GM19324 (cell line): ENCODE data around the gene BMP8A.
"Not testable (repeated sequence)": the region's sequence is repeated elsewhere in the genome, so short reads cannot be mapped to it uniquely, and the experiment has no call there.

Source experiments
- ATAC-seq: cut with Tn5 transposase; IDR thresholded peaks from one replicate; pipeline ENCODE4 v1.9.1; 2021; ENCODE audit warnings: mild to moderate bottlenecking, moderate library complexity; ENCODE audit not compliant: unreplicated experiment, low FRiP score

The BMP8A gene

DNA sequence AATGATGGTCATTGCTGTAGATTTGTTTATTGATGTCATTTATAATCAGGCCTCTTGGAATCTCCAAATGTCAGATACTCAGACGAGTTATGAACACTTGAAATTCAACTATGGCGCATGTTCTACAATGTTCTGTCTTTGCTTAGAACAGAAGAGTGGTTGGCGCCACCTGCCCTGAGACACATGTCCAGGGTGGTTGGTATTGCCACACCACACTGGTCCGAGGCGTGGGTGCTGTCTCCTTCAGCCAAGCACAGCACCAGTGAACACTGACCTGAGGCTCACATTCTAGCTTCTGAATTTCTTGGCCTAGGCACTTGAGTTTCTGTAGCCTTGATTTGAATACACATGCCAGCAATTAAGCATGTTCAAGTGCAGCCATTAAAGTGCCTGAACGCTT is 10.1 kb upstream of the BMP8A start:
- no peak for ATAC-seq

DNA sequence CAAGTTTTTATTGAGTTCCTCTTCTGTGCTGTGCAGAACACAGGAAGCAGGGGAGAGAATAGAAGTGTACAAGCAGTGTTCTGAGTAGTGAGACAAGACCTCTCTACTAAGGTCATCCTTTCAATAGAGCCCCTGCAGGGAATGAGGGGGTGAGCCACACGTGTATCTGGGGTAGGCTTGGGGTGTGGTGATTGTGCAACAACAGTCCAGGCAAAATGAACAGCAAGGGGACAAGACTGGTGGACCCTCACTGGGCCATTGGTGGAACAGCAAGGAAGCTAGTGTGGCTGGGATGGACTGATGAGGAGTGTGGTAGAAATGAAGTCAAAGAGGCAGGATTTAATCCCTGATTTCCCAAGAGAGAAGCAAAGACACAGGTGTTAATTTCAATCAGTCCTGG is 8.2 kb upstream of the BMP8A start:
- ATAC-seq: no peak

- ATAC-seq: no peak
These were observed 6.9 kb upstream of the BMP8A start for GRCh38 chr1:39484564-39484963.

GRCh38 chr1:39485046-39485803 is 6.2 kb upstream of the BMP8A start:
- ATAC-seq: no peak

GRCh38 chr1:39488012-39488545 is 3.4 kb upstream of the BMP8A start:
- ATAC-seq: no peak

DNA sequence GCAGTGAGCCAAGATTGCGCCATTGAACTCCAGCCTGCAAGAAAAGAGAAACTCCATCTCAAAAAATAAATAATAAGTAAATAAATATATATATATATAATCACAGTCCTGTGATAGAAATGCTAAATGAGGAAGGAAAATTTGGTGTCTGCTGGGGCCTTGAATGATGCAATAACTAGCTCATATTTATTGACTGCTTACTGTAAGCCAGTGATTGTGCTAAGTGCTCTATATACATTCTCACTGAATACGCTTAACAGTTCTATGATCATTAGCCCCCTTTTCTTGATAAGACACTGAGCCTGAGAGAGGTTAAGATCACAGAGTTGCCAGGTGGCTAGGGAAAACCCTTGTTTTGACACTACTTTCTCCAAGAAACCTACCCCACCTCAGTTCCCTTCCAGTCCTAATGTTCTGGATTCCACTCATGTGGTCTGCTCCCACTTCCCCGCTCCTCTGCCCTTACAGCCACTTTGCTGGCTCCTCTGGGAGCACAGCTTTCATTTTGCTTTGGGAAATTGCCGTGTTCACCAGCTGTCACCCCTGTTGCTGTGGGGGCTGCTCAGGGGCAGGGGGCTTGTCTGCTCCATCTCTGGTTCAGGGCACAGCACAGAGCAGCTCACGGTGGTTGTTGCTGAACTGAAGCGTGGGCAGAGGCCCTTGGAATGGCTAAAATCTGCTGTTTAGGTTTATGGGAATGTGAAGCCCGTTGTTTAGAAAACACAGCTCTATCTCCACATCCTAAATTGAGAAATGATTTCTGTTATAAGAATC is 2.5 kb upstream of the BMP8A start:
- no peak for ATAC-seq

- ATAC-seq: no peak
These were observed 1.7 kb upstream of the BMP8A start for GRCh38 chr1:39489567-39490239.

DNA sequence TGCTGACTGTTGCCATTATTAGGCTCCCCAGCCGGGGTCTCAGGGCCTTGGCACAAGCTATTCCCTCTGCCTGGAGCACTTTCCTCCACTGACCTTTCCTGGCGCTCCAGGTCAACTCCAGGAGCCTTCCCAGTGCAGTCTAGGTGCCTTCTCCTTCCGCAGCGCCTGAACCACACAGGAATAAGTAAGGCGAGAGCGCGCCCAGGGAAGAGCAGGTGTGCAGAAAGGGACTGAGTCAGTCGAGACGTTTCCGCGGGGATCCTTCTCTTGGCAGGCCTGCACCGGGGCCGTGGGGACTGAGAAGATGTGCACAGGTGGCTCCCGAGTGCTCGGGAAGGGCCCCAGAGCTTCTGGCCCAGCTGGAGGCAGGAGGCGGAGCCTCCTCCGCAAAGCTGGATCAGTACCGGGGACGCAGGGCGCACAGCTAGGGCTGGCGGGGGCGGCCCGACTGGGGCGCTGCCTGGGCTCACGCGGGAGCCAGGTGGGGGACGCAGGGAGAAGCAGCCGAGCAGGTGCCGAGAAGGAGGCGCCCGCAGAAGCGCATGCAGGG is 765 bp upstream of the BMP8A start:
- no peak for ATAC-seq

DNA sequence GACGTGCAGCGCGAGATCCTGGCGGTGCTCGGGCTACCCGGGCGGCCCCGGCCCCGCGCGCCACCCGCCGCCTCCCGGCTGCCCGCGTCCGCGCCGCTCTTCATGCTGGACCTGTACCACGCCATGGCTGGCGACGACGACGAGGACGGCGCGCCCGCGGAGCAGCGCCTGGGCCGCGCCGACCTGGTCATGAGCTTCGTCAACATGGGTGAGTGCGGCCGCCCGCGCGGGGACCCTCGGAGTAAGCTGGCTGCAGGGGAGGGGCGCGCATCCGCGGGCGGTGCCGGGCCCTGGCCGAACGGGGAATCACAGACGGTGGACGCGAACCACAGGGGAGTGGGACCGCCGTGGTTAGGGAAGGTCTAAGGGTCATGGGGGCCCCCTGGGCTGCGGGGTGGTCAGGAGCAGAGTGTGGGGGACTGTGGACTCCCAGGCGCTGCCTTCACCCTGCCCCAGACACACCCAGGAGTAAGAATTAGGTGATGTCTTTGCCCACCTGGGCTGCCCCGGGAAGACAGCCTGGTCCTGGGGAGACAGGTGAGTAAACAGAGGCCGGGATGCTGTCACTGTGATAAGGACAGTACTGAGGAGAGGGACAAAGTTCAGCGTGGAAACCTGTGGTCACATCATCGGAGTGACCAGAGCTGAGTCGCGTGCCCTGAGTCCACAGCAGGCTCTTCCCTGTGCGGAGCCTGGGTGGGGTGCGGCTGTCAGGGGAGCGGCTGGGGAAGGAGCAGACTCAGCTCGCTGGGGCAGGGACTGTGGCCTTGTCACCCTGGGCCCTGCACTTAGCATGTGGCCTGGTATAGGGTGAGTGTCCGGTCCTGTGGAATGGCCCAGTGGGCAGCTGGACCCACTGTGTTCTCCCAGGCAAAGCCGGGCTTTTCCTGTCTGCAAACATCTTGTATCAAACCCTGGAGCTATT is 944 bp downstream of the BMP8A start:
- ATAC-seq: not testable (repeated sequence)

DNA sequence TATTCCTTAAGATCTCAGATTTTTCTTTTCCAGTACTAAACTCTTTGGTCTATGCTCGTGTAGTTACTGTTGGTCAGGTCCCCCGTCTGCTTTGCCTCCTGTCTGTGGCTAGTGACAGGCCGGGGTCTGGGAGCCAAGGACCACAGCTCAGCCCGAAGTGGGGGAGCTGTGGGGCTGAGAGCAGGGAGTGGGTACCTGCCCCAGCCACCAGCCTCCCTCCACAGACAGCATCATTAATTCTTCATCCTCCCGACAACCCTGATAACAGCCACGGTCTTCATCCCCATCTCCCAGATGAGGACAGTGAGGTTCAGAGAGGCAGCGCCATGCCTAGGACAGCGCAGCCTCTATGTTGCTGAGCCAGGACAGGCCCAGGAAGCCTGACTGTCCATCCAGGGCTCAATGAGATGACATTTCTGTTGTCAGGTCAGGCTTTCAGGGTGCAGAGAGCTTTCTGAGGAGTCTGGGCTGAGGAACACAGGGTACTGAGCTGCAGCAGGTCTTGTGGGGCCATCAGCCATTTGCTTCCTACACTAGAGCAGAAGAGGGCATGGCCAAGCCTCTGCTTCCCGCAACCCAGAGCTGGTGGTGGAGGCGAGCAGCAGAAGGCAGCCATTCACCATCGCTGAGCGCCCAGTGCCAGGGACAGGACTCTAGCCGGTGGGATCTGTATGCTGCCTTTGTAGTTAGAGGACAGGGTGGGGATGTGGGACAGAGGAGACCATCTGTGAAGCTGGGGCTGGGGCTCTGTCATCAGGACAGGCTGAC is 1.8 kb downstream of the BMP8A start:
- ATAC-seq: not testable (repeated sequence)

- ATAC-seq: no peak
These were observed 3.4 kb downstream of the BMP8A start for GRCh38 chr1:39494671-39495410.

DNA sequence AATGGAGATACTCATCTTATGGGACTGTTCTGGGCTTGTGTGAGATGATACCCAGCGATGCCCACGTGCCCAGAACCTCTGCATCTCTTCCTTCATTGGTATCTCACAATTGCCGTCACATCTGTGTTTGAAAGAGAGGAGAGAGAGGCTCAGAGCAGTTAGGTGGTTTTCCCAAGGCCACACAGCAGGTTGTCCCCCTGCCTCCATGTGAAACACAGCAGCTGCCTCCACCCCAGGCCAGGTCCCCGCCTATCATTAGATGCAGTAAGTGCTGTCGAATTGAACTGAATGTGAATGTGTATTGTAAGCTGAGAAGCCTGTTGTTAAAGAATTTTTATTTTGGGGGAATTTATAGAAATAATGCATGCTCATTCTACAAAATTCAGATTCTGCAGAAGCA is 5.1 kb downstream of the BMP8A start:
- not testable (repeated sequence) for ATAC-seq

GRCh38 chr1:39497585-39497984 is 6.1 kb downstream of the BMP8A start:
- ATAC-seq: no peak

GRCh38 chr1:39498096-39498710 is 6.8 kb downstream of the BMP8A start:
- not testable (repeated sequence) for ATAC-seq

- not testable (repeated sequence) for ATAC-seq
These were observed 7.4 kb downstream of the BMP8A start for GRCh38 chr1:39498821-39499220.

GRCh38 chr1:39499668-39500067 is 8.2 kb downstream of the BMP8A start:
- ATAC-seq: no peak

DNA sequence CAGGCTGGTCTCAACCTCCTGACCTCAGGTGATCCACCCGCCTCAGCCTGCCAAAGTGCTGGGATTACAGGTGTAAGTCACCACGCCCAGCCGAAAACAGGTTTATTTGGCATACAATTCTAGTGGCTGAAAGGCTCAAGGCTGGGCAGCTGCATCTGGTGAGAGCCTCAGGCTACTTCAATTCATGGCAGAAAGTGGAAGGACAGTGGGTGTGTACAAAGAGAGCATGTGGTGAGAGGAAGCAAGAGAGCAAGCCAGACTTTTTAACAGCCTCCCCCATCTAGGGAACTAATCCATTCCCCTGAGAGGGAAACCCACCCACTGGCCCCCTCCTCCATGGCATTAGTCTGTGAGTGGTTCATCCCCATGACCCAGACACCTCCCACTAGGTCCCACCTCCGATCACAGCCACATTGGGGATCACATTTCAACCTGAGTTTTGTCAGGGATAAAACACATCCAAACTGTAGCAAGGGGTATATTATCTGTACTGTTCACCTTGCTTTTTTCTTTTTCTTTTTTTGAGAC is 9.5 kb downstream of the BMP8A start:
- no peak for ATAC-seq

DNA sequence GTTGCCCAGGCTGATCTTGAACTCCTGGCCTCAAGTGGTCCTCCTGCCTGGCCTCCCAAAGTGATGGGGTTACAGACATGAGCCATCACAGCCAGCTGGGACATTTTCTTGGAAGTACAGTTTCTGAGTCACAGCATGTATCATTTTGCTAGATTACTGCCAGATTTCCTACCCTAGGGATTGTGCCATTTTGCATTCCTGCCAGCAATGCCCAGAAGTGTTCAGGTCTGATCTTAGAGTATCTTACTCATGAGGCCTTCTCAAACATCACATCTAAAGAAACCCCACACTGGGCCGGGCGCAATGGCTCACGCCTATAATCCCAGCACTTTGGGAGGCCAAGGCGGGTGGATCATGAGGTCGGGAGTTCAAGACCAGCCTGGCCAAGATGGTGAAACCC is 10.2 kb downstream of the BMP8A start:
- no peak for ATAC-seq
